IMR-90 (cell line): ENCODE results near the gene TRPC1. TPM values are rescaled to one million over a fixed set of nuclear protein-coding genes. Genes with fewer than 3 reads are reported as not detected.

Source experiments
- ATAC-seq: fragments of 200-7000 bp; cut with Tn5 transposase; 2 replicates; pipeline ENCODE4 v1.9.1; 2020; ENCODE audit warnings: low read depth, mild to moderate bottlenecking, moderate library complexity
- BruUV-seq: library from RNA; stranded (reverse); fragments of 400-500 nt; replicated peaks from 2 replicates; lab custom pipeline; 2021; lab: Mats Ljungman, UMichigan
- CTCF ChIA-PET: fragments of 300-600 bp; formaldehyde crosslinking; extraction: SDS; loops from one replicate; lab custom pipeline; 2021; ENCODE audit warnings: antibody characterized with exemption; lab: Yijun Ruan, JAX
- POLR2A ChIA-PET: fragments of 300-600 bp; sonication (Branson Sonifier 250); formaldehyde crosslinking; loops from one replicate; lab custom pipeline; 2022; ENCODE audit warnings: antibody characterized with exemption; ENCODE audit not compliant: unreplicated experiment; lab: Charles Lee
- DNase-seq: peaks from one replicate; pipeline ENCODE4 v3.0.0; 2013
- H2AFZ ChIP-seq: replicated peaks from 2 replicates; pipeline ENCODE3; 2013; ENCODE audit warnings: low read length, mild to moderate bottlenecking; ENCODE audit not compliant: poor library complexity
- H2AK5ac ChIP-seq: 2 replicates; pipeline ENCODE4 v1.6.1; 2013; ENCODE audit warnings: low read depth, low read length, inconsistent platforms
- H2AK9ac ChIP-seq: replicated peaks from 2 replicates; pipeline ENCODE3; 2013; ENCODE audit warnings: mild to moderate bottlenecking, low read depth, low read length, moderate library complexity; ENCODE audit not compliant: poor library complexity
- H2BK120ac ChIP-seq: 2 replicates; pipeline ENCODE4 v1.6.1; 2013; ENCODE audit warnings: low read depth, low read length, inconsistent platforms
- H2BK15ac ChIP-seq: 3 replicates; pipeline ENCODE4 v1.6.1; 2013; ENCODE audit warnings: low read depth, low read length, inconsistent platforms
- H2BK20ac ChIP-seq: 2 replicates; pipeline ENCODE4 v1.6.1; 2013; ENCODE audit warnings: low read depth, mild to moderate bottlenecking, inconsistent platforms, low read length, moderate library complexity
- H2BK5ac ChIP-seq: 2 replicates; pipeline ENCODE4 v1.6.1; 2013; ENCODE audit warnings: mild to moderate bottlenecking, low read depth, low read length, inconsistent platforms; ENCODE audit not compliant: poor library complexity, severe bottlenecking
- H3K14ac ChIP-seq: replicated peaks from 2 replicates; pipeline ENCODE4 v1.6.1; 2013; ENCODE audit warnings: low read depth, low read length, inconsistent platforms
- H3K18ac ChIP-seq: 2 replicates; pipeline ENCODE4 v1.6.1; 2013; ENCODE audit warnings: low read depth, low read length, control low read depth
- H3K23ac ChIP-seq: 2 replicates; pipeline ENCODE4 v1.6.1; 2013; ENCODE audit warnings: low read depth, low read length, inconsistent platforms
- H3K27ac ChIP-seq: 2 replicates; pipeline ENCODE4 v1.5.1; 2013; ENCODE audit warnings: mild to moderate bottlenecking, control low read depth, low read length; ENCODE audit not compliant: insufficient read depth
- H3K27me3 ChIP-seq: 2 replicates; pipeline ENCODE4 v1.6.1; 2013; ENCODE audit warnings: low read length; ENCODE audit not compliant: control insufficient read depth, insufficient read depth
- H3K36me3 ChIP-seq: 2 replicates; pipeline ENCODE4 v1.6.1; 2013; ENCODE audit warnings: low read length, mixed read lengths; ENCODE audit not compliant: control insufficient read depth, insufficient read depth
- H3K4ac ChIP-seq: 2 replicates; pipeline ENCODE4 v1.6.1; 2013; ENCODE audit warnings: low read depth, low read length, inconsistent platforms
- H3K4me1 ChIP-seq: 2 replicates; pipeline ENCODE4 v1.6.1; 2013; ENCODE audit warnings: low read length, mixed read lengths; ENCODE audit not compliant: control insufficient read depth, insufficient read depth
- H3K4me2 ChIP-seq: 2 replicates; pipeline ENCODE4 v1.6.1; 2013; ENCODE audit warnings: low read depth, mild to moderate bottlenecking, control low read depth, low read length, moderate library complexity
- H3K4me3 ChIP-seq: 2 replicates; pipeline ENCODE4 v1.5.1; 2013; ENCODE audit warnings: low read depth, mild to moderate bottlenecking, control low read depth, low read length, moderate library complexity; ENCODE audit not compliant: insufficient read depth
- H3K56ac ChIP-seq: 2 replicates; pipeline ENCODE4 v1.6.1; 2013; ENCODE audit warnings: low read length, inconsistent platforms; ENCODE audit not compliant: insufficient read depth; ENCODE audit errors: extremely low read depth
- H3K79me1 ChIP-seq, 2 experiments: 2 replicates each; pipeline ENCODE4 v1.6.1; 2013; ENCODE audit warnings: low read length in 2 of 2, inconsistent platforms in 1 of 2, low read depth in 1 of 2
- H3K9ac ChIP-seq: 2 replicates; pipeline ENCODE4 v1.6.1; 2013; ENCODE audit warnings: low read depth, low read length, control low read depth
- H3K9me1 ChIP-seq: 2 replicates; pipeline ENCODE4 v1.6.1; 2013; ENCODE audit warnings: low read length, inconsistent platforms; ENCODE audit not compliant: insufficient read depth
- H3K9me3 ChIP-seq: 2 replicates; pipeline ENCODE4 v1.6.1; 2013; ENCODE audit warnings: low read length; ENCODE audit not compliant: control insufficient read depth, insufficient read depth
- H4K20me1 ChIP-seq: 2 replicates; pipeline ENCODE4 v1.6.1; 2013; ENCODE audit warnings: low read length, inconsistent platforms; ENCODE audit not compliant: insufficient read depth
- H4K5ac ChIP-seq: 2 replicates; pipeline ENCODE4 v1.6.1; 2013; ENCODE audit warnings: mild to moderate bottlenecking, low read depth, low read length, control low read depth
- H4K8ac ChIP-seq, 2 experiments: 2 replicates each; pipeline ENCODE4 v1.6.1; 2013; ENCODE audit warnings: low read depth in 2 of 2, low read length in 2 of 2, control low read depth in 1 of 2, inconsistent platforms in 1 of 2
- H4K91ac ChIP-seq: 2 replicates; pipeline ENCODE4 v1.6.1; 2013; ENCODE audit warnings: low read depth, low read length, inconsistent platforms; ENCODE audit not compliant: insufficient read depth
- BHLHE40 ChIP-seq: fragments of 150-350 bp; IDR thresholded peaks from 2 replicates; pipeline ENCODE4 v1.6.1; 2016; ENCODE audit warnings: mild to moderate bottlenecking, low read depth, low read length
- CEBPB ChIP-seq: IDR thresholded peaks from 2 replicates; pipeline ENCODE4 v1.6.1; 2012; ENCODE audit warnings: low read depth, low read length, improper control_type of control experiment
- CHD1 ChIP-seq: IDR thresholded peaks from 2 replicates; pipeline ENCODE4 v1.6.1; 2012; ENCODE audit warnings: low read depth, low read length, improper control_type of control experiment
- CTCF ChIP-seq: conservative IDR thresholded peaks from 2 replicates; pipeline ENCODE4 v1.5.1; 2012; ENCODE audit warnings: mild to moderate bottlenecking, low read depth, low read length, improper control_type of control experiment
- ELK1 ChIP-seq: fragments of 150-350 bp; IDR thresholded peaks from 2 replicates; pipeline ENCODE4 v1.6.1; 2016; ENCODE audit warnings: low read depth, mild to moderate bottlenecking, low read length, moderate library complexity, borderline replicate concordance
- FOS ChIP-seq: fragments of 150-350 bp; IDR thresholded peaks from 2 replicates; pipeline ENCODE4 v1.6.1; 2016; ENCODE audit warnings: low read depth, low read length
- MAFK ChIP-seq: IDR thresholded peaks from 2 replicates; pipeline ENCODE4 v1.6.1; 2012; ENCODE audit warnings: low read depth, low read length, improper control_type of control experiment
- MAZ ChIP-seq: IDR thresholded peaks from 2 replicates; pipeline ENCODE4 v1.6.1; 2012; ENCODE audit warnings: low read depth, mild to moderate bottlenecking, low read length, improper control_type of control experiment, moderate library complexity, borderline replicate concordance
- MXI1 ChIP-seq: IDR thresholded peaks from 2 replicates; pipeline ENCODE4 v1.6.1; 2012; ENCODE audit warnings: low read depth, mild to moderate bottlenecking, low read length, moderate library complexity, borderline replicate concordance
- NFE2L2 ChIP-seq: fragments of 150-350 bp; IDR thresholded peaks from 2 replicates; pipeline ENCODE4 v1.6.1; 2016; ENCODE audit warnings: low read depth, mild to moderate bottlenecking, low read length
- POLR2A ChIP-seq: IDR thresholded peaks from 2 replicates; pipeline ENCODE4 v1.6.1; 2012; ENCODE audit warnings: mild to moderate bottlenecking, low read depth, low read length
- RAD21 ChIP-seq: IDR thresholded peaks from 2 replicates; pipeline ENCODE4 v1.6.1; 2012; ENCODE audit warnings: low read length, improper control_type of control experiment
- RCOR1 ChIP-seq: IDR thresholded peaks from 2 replicates; pipeline ENCODE4 v1.6.1; 2012; ENCODE audit warnings: mild to moderate bottlenecking, low read length, improper control_type of control experiment; ENCODE audit not compliant: insufficient replicate concordance
- RFX5 ChIP-seq: IDR thresholded peaks from 2 replicates; pipeline ENCODE4 v1.8.0; 2012; ENCODE audit warnings: low read depth, mild to moderate bottlenecking, low read length, moderate library complexity
- SMC3 ChIP-seq: fragments of 150-350 bp; IDR thresholded peaks from 2 replicates; pipeline ENCODE4 v1.6.1; 2016; ENCODE audit warnings: low read depth, mild to moderate bottlenecking, antibody characterized with exemption, low read length, moderate library complexity
- USF2 ChIP-seq: fragments of 150-350 bp; IDR thresholded peaks from 2 replicates; pipeline ENCODE4 v1.6.1; 2017; ENCODE audit warnings: mild to moderate bottlenecking, antibody characterized with exemption, low read length, low read depth
- WGBS, 2 experiments: methylation state at CpG; one replicate each; pipeline versions ENCODE4 v1.1.5 to v1.1.7; 2013; ENCODE audit warnings: missing lambda C conversion rate in 2 of 2; ENCODE audit not compliant: insufficient read length in 1 of 2; ENCODE audit errors: extremely low coverage in 2 of 2; 5-methylcytosine and 5-hydroxymethylcytosine counted together
- dilution Hi-C: fragments of 300-500 bp; cut with HindIII; formaldehyde crosslinking; loops from one replicate; pipeline ENCODE4 v1.14.3; 2018; ENCODE audit warnings: low sequenced_read_pairs; ENCODE audit not compliant: unreplicated experiment
- in situ Hi-C: fragments of 300-500 bp; cut with MboI; formaldehyde crosslinking; loops from 3 replicates; pipeline ENCODE4 v1.14.3; 2019; ENCODE audit warnings: low sequenced_read_pairs, inconsistent platforms, mixed read lengths
- intact Hi-C: fragments of 100-400 bp; cut with micrococcal nuclease; formaldehyde crosslinking; loops from 2 replicates; pipeline ENCODE4 v1.10.0; 2022
- polyA plus RNA-seq, 3 experiments: library from polyadenylated mRNA; depleted of rRNA; stranded (reverse); fragments of >200 nt; gene quantifications; 2 replicates each; pipeline ENCODE4 v1.2.3, GENCODE V29; 2012; ENCODE audit warnings: low replicate concordance in 1 of 3
- total RNA-seq: library from RNA; depleted of rRNA; stranded (reverse); fragments of >200 nt; gene quantifications from 2 replicates; pipeline ENCODE4 v1.2.3, GENCODE V29; 2012

The TRPC1 gene
- total and polyA plus RNA-seq, 2 of the 4 experiments (the other 2 are of a cell fraction), result 5.9 to 7.2 TPM

- WGBS, 2 experiments, result no CpG with 5 or more reads among the region's 2 CpGs
- Histone ChIP-seq H2BK5ac (no peak overlapping the region), H3K14ac (no peak overlapping the region), H3K23ac (no peak overlapping the region), H3K4ac (no peak overlapping the region), H4K20me1 (no peaks in the 10 kb centered on the region), H3K27ac (no peak overlapping the region), H3K18ac (no peak overlapping the region), H3K4me3 (no peak overlapping the region), H3K4me1 (no peaks in the 10 kb centered on the region), H3K36me3 (no peaks in the 10 kb centered on the region), H2BK120ac (no peak overlapping the region), H2AFZ (no peak overlapping the region), H2AK5ac (no peak overlapping the region), H3K9me3 (peaks cover 2% of the 10 kb centered on the region; the same call in 1 of the 2 replicates), H3K9me1 (no peaks in the 10 kb centered on the region), H4K5ac (no peak overlapping the region), H2BK15ac (no peak overlapping the region), H3K4me2 (no peak overlapping the region), H3K27me3 (peaks cover 9% of the 10 kb centered on the region), H2BK20ac (no peak overlapping the region), H2AK9ac (no peak overlapping the region), H4K8ac (no peak overlapping the region), H3K9ac (no peak overlapping the region), H4K91ac (no peak overlapping the region), H3K56ac (no peak overlapping the region), H3K79me1 (no peaks in the 10 kb centered on the region)
- TF ChIP-seq CEBPB, result no peak
- TF ChIP-seq USF2, result no peak
- no peak for TF ChIP-seq FOS
- TF ChIP-seq RFX5, result no peak
- TF ChIP-seq MAZ, result no peak
- TF ChIP-seq POLR2A, result no peak
- no peak for TF ChIP-seq CHD1
- TF ChIP-seq CTCF, result no peak
- TF ChIP-seq RAD21, result no peak
- no peak for TF ChIP-seq RCOR1
- no peak for TF ChIP-seq MXI1
- no peak for TF ChIP-seq NFE2L2
- no peak for TF ChIP-seq MAFK
- TF ChIP-seq SMC3, result no peak
- TF ChIP-seq ELK1, result no peak
- no peak for TF ChIP-seq BHLHE40
- dilution Hi-C loops, result no loop called here
- ATAC-seq (no peak), DNase-seq (no peak)
- in situ Hi-C loops, result no loop called here
- POLR2A ChIA-PET, result no interaction called here
- intact Hi-C loops, result no loop called here
- CTCF ChIA-PET, result interaction anchor here (2.4 kb wide), 1 partner anchor 11 kb away, joined by 8 read pairs; no protein-coding TSS in a partner anchor
- BruUV-seq, result no TSS peak
Measured at GRCh38 chr3:142839831-142840230, 116.0 kb downstream of the TRPC1 start.
